ENCODE data around the gene HMG20B.
A peak's percentile ranks its signal among the peaks of the same experiment; 100 is the strongest.

Gene HMG20B

DNA sequence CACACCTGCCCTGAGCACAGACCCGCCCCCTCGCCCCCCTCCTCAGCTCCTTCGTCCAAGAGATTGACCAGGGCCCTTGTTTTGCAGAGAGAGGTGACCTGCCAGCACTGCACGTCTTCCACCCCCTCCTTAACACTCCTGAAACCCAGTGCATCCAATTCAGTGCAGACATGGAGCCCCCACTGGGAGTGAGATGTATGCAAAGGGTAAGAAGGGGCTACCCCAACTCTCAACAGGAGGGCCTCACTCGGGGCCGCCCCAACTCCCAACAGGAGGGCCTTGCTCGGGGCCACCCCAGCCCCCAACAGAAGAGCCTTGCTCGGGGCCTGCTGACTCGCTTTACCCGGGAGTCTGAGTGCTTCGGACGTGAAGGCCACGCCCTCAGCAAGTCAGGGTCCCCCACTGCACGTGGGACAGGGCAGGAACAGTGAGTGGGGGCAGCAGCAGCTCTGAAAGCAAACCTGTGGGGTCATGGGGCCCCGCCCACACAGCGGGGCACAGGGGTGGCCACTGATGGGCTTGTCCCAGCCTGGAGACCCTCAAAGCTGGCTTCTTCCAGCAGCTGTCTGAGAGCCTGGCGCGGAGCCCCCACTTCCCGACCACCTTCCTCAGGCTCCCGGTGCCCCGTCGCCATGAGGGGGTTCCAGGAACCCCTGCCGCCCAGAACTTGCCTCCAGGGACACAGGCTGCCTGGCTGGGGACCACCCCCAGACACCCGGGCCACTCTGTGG lies 48.2 kb downstream of the HMG20B start:
- TF ChIP-seq, protein P1, sequence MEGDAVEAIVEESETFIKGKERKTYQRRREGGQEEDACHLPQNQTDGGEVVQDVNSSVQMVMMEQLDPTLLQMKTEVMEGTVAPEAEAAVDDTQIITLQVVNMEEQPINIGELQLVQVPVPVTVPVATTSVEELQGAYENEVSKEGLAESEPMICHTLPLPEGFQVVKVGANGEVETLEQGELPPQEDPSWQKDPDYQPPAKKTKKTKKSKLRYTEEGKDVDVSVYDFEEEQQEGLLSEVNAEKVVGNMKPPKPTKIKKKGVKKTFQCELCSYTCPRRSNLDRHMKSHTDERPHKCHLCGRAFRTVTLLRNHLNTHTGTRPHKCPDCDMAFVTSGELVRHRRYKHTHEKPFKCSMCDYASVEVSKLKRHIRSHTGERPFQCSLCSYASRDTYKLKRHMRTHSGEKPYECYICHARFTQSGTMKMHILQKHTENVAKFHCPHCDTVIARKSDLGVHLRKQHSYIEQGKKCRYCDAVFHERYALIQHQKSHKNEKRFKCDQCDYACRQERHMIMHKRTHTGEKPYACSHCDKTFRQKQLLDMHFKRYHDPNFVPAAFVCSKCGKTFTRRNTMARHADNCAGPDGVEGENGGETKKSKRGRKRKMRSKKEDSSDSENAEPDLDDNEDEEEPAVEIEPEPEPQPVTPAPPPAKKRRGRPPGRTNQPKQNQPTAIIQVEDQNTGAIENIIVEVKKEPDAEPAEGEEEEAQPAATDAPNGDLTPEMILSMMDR (IDR thresholded peaks at IDR 0.05; ENCODE audit: insufficient read depth, missing control alignments) = no peak
- DNase-seq (ENCODE audit: insufficient read length, low spot score) (no peak), FAIRE-seq (no peak)

DNA sequence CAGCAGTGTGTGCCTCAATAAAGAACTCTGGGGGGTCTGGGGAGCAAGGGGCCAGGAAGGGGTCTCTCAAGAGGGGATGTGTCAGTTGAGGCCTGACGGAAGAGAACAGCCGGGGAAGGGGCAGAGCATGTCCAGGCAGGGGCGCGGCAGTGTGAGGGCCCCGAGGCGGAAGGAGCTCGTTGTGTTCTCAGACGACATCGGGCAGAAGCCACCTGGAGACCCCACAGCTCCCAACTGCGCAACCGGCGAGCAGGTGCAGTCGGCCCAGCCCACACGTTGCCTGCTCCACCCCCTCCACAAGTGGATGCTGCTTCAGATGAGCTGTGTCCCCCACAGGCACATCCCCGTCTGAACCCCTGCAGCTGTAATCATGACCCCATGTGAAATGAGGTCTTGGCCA lies 48.9 kb downstream of the HMG20B start:
- no peak for FAIRE-seq

DNA sequence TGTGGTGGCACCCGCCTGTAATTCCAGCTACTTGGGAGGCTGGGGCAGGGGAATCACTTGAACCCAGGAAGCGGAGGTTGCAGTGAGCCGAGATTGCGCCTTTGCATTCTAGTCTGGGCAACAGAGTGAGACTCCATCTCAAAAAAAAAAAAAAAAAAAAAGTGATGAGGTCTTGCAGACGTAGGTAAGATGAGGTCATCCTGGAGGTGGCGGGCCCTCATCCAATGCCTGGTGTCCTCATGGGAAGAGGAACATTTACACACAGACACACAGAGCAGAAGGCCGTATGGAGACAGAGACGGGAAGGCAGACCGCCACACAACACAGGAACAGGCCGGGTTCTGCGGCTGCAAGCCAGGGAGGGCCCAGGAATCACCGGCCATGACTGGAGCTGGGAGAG lies 49.5 kb downstream of the HMG20B start:
- FAIRE-seq (no peak), DNase-seq (ENCODE audit: insufficient read length, low spot score) (no peak)
- TF ChIP-seq, protein P1 (IDR thresholded peaks at IDR 0.05; ENCODE audit: insufficient read depth, missing control alignments) = no peak

More for the DNA sequence above, 48.9 kb downstream of the HMG20B start:
- TF ChIP-seq, protein P1 (IDR thresholded peaks at IDR 0.05; ENCODE audit: insufficient read depth, missing control alignments) = no peak
- DNase-seq (ENCODE audit: insufficient read length, low spot score) = no peak

DNA sequence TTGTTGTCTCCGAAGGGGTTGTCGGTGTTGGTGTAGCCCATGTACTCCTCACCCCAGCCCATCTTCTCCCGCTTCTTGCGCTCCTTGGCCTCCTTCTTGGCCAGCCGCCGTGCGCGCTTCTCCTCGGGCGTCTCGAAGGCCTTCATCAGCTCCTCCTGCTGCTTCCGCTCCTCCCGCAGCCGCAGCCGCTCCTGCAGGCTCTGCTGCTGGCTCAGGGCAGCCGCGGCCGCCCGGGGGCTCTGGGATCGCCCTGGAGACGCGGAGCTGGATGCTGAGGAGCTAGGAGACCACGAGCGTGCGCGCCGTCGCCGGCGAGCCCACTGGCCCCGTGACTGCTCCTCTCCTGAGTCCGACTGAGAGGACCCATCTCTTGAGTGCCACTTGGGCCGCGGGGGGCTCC lies 51.0 kb downstream of the HMG20B start:
- FAIRE-seq (no peak), DNase-seq (ENCODE audit: insufficient read length, low spot score) (no peak)
- TF ChIP-seq, protein P1 (IDR thresholded peaks at IDR 0.05; ENCODE audit: insufficient read depth, missing control alignments) = no peak

DNA sequence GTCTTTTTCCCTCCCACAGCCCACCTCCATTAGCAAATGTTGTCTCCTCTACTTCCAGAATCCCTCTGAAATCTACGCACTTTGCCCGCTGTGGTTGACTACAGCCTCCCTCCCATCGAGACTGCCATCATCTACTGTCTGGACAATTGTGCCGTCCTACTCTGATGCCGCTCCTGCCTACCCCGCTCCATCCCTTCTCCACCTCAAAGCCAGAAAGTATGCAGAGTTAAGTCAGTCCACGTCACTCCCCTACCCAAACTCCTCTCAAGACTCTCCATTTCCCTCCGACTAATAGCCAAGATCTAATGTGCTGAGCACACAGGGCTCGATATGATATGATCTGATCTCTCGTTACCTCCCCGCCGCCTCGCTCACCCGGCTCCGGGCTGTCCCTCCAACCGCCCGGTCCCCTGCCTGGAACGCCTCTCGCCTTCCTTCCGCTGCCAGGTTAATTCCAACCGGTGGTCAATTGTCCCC lies 53.3 kb downstream of the HMG20B start:
- DNase-seq (ENCODE audit: insufficient read length, low spot score) (no peak), FAIRE-seq (no peak)
- TF ChIP-seq, protein P1 (IDR thresholded peaks at IDR 0.05; ENCODE audit: insufficient read depth, missing control alignments) = no peak

DNA sequence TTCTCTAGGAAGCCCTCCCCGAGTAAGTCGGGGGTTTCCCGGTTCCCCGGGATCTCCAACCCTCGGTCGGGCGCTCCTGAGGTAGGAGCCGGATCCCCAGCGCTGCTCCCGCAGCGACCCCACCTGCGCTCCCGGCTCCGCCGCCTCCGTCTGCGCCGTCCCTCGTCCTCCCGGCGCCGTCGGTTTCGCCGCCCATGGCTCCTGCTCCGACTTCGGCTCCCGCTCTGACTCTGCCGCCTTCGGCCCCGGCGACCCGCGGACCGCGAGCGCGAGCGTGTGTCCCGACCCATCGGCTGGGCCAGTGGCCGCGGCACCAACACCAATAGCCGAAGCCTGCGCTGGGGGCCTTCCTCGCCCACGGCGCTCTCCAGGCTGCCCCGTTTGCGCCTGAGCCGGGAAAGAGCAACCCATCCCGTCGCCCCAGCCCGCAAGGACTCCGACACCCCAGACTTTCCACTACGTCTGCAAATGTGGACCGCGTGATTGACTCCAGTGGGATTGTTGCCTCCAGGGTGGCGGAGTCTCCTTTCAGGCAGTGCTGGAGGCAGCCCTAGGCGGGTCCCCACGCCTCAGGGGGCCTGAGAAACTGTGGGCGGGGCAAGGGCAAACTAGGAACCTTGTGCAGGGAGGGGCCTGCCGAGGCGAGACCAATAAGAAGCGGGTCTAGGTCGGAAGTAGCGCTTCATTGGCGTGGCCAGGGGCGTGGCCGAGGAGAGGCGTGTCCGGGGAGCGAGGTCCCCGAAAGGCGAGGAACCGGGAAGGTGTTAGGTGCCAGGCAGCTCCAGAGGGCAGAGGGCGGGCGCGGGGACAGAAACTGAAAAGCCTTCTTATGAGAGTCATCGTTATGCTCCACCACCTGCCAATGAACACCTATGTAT lies 54.0 kb downstream of the HMG20B start, which contains the start of gene CACTIN:
TSS of gene CACTIN (minus strand) at position 318 of the 878 bp plus-strand sequence. CDS start at position 290, 28 bp downstream.
- FAIRE-seq (no peak), DNase-seq (ENCODE audit: insufficient read length, low spot score) (peak; percentile 100)
- TF ChIP-seq, protein P1 (IDR thresholded peaks at IDR 0.05; ENCODE audit: insufficient read depth, missing control alignments) = no peak
